ENCODE measurements around the gene PXYLP1. TPM values are rescaled to one million over a fixed set of nuclear protein-coding genes. Genes with fewer than 3 reads are reported as not detected.

Gene PXYLP1
- total RNA-seq, 1 experiment from 2014 or later: 11.3 TPM

- CTCF ChIA-PET: no interaction called here
- BruUV-seq (replicated peaks): no TSS peak
- Histone ChIP-seq H3K9me3 (ENCODE audit: low read depth, low read length, poor library complexity, severe bottlenecking) (no peaks in the 10 kb centered on the region), H3K27ac (ENCODE audit: low read depth, low read length, poor library complexity, severe bottlenecking) (no peak overlapping the region), H3K36me3 (ENCODE audit: insufficient read depth, low read length, poor library complexity, severe bottlenecking) (no peaks in the 10 kb centered on the region), H3K4me1 (ENCODE audit: insufficient read depth, low read length, poor library complexity, severe bottlenecking) (no peaks in the 10 kb centered on the region), H3K4me3 (ENCODE audit: low read depth, low read length, poor library complexity, severe bottlenecking) (no peak overlapping the region), H3K27me3 (replicated peaks; ENCODE audit: insufficient read depth, low read depth, low read length, poor library complexity) (no peaks in the 10 kb centered on the region)
- intact Hi-C loops (cut with micrococcal nuclease; ENCODE audit: unreplicated experiment): no loop called here
- TF ChIP-seq CTCF (conservative IDR thresholded peaks at IDR 0.05; ENCODE audit: low read depth, low read length) (no peak), EZH2 (IDR thresholded peaks at IDR 0.05; ENCODE audit: borderline replicate concordance, low read depth, low read length, poor library complexity, severe bottlenecking) (no peak)
- POLR2A ChIA-PET (ENCODE audit: low non-redundant PET): no interaction called here
- DNase-seq (ENCODE audit: low spot score): no peak
Measured at GRCh38 chr3:141287326-141287725, 55.7 kb downstream of the PXYLP1 start.

GRCh38 chr3:141288336-141288990 lies 56.8 kb downstream of the PXYLP1 start:
- intact Hi-C loops (cut with micrococcal nuclease; ENCODE audit: unreplicated experiment): no loop called here
- Histone ChIP-seq H3K4me3 (ENCODE audit: low read depth, low read length, poor library complexity, severe bottlenecking) (no peak overlapping the region), H3K27me3 (replicated peaks; ENCODE audit: insufficient read depth, low read depth, low read length, poor library complexity) (no peaks in the 10 kb centered on the region), H3K36me3 (ENCODE audit: insufficient read depth, low read length, poor library complexity, severe bottlenecking) (no peaks in the 10 kb centered on the region), H3K9me3 (ENCODE audit: low read depth, low read length, poor library complexity, severe bottlenecking) (no peaks in the 10 kb centered on the region), H3K4me1 (ENCODE audit: insufficient read depth, low read length, poor library complexity, severe bottlenecking) (no peaks in the 10 kb centered on the region), H3K27ac (ENCODE audit: low read depth, low read length, poor library complexity, severe bottlenecking) (no peak overlapping the region)
- CTCF ChIA-PET: no interaction called here
- POLR2A ChIA-PET (ENCODE audit: low non-redundant PET): no interaction called here
- DNase-seq (ENCODE audit: low spot score): no peak
- TF ChIP-seq EZH2 (IDR thresholded peaks at IDR 0.05; ENCODE audit: borderline replicate concordance, low read depth, low read length, poor library complexity, severe bottlenecking): no peak
- no peak for TF ChIP-seq CTCF (conservative IDR thresholded peaks at IDR 0.05; ENCODE audit: low read depth, low read length)
- no TSS peak for BruUV-seq (replicated peaks)

- ChIA-PET CTCF (no interaction called here), POLR2A (ENCODE audit: low non-redundant PET) (no interaction called here)
- no peaks in the 10 kb centered on the region for H3K9me3 ChIP-seq (ENCODE audit: low read depth, low read length, poor library complexity, severe bottlenecking)
Measured at GRCh38 chr3:141289228-141289772, 57.7 kb downstream of the PXYLP1 start.

More at GRCh38 chr3:141289228-141289772, 57.7 kb downstream of the PXYLP1 start:
- intact Hi-C loops (cut with micrococcal nuclease; ENCODE audit: unreplicated experiment): no loop called here
- TF ChIP-seq EZH2 (IDR thresholded peaks at IDR 0.05; ENCODE audit: borderline replicate concordance, low read depth, low read length, poor library complexity, severe bottlenecking): no peak
- DNase-seq (ENCODE audit: low spot score): no peak
- Histone ChIP-seq H3K4me1 (ENCODE audit: insufficient read depth, low read length, poor library complexity, severe bottlenecking) (no peaks in the 10 kb centered on the region), H3K27ac (ENCODE audit: low read depth, low read length, poor library complexity, severe bottlenecking) (no peak overlapping the region), H3K36me3 (ENCODE audit: insufficient read depth, low read length, poor library complexity, severe bottlenecking) (no peaks in the 10 kb centered on the region), H3K4me3 (ENCODE audit: low read depth, low read length, poor library complexity, severe bottlenecking) (no peak overlapping the region), H3K27me3 (replicated peaks; ENCODE audit: insufficient read depth, low read depth, low read length, poor library complexity) (no peaks in the 10 kb centered on the region)
- no TSS peak for BruUV-seq (replicated peaks)

Data from A673 (cell line).